Stimulated activated CD4-positive, alpha-beta T cell treated with anti-CD3 and anti-CD28 coated beads, Interleukin-2, amount 100 ng/mL, for 24 hours (primary cell): ENCODE data around the gene AP1S1.
"Not testable (repeated sequence)": the region's sequence is repeated elsewhere in the genome, so short reads cannot be mapped to it uniquely, and the experiment has no call there.

Experiments
- DNase-seq, 2 donors: peaks; one replicate each; pipeline ENCODE4 v3.0.0-alpha.2; 2020

AP1S1 gene

DNA sequence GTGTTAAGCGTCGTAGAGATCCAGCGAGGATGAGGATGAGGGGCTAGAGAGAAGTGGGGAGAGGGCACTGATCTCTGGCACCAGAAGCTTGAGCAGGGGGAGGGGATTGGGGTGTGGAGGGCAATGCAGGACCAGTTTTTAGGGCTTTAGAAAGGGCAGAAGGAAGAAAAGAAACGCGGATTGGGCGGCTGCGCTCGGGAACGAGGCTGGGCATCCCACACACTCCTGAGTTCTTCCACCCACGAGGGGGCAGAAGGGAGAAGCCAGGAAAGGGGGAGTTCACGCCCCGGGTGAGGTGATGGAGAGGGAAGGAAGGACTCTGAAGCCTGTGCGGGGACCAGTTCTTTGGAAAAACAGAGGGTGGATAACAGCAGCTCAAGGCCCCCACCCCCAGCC is 17.2 kb downstream of the AP1S1 start:
- no peak for DNase-seq

DNA sequence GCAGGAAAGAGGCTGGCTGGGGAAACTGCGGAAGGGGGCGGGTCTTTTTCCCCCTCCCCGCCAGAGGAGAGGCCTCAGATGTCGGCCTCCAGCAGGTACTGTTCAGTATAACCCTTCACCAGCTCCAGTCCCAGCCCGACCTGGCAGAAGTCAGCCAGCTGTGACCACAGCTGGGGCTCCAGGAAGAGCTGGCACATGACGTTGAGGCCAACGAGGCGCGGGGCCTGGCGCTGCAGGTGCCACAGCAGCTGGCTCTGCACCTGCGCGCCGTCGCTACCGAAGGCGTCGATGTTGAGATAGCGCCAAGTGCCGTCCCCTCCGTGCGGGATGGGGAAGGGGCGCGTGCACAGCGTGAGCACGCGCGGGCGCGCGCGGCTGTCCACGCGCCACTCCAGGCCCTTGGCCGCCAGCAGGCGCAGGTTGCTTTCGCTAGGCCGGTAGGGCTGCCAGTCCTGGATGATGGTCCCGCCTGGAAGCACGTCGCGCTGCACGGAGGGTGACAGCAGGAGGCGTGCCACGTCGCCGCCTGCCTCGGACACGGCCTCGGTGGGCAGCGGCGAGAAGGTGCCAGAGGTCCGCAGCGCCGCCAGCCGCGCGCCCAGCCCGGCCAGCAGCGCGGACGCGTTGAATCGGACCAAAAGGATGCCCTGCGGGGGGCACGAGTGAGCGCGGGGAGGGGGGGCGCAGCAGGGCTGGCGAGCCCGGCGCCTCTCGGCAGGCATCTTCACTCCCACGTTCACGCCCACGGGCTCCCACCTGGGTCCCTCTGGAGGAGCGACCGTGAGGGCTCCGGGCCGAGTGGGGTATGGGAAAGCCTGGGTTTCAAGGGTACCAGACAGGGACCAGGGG is 18.0 kb downstream of the AP1S1 start:
- no peak for DNase-seq

DNA sequence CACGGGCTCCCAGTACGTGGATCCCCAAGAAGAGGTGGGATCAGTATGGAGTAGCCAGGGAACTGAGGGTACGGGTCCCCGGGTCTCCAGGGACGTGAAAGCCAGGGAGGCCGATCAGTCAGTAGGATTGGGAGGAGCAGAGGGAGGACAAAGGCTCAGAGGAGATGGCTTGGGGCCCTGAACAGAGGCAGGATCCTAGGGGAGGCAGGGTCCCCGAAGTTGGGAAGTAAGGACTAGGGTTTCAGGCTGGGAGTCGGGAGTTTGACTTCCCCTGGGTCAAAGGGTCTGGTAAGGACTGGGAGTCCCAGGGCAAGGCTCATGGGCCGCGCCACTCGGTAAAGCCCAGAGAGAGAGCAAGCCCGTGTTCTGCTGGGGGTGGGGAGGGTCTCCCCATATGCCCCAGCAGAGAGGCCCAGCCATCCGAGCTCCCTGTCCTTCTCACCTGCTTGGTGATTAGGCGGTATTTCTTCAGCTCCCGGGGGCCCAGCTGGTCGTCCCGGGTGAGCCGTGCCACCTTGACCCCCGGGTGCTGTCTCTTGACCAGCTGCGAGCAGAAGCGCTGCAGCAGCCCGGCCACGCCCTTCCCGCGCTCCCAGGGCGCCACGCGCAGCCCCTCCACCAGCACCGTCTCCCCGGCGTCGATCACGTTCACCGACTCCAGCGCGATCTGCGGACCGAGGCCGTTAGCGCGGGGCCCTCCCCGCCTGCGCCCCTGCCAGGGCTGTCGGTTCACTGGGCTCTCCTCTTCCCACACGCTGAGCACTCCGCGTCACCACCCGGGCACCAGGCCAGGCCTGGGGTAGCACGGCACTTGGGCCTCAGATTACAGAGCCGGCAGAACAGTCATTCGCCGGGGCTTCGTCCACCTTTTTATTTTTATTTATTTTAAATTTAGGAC is 18.8 kb downstream of the AP1S1 start:
- peak in 1 of 2 donors; percentile 41 for DNase-seq

DNA sequence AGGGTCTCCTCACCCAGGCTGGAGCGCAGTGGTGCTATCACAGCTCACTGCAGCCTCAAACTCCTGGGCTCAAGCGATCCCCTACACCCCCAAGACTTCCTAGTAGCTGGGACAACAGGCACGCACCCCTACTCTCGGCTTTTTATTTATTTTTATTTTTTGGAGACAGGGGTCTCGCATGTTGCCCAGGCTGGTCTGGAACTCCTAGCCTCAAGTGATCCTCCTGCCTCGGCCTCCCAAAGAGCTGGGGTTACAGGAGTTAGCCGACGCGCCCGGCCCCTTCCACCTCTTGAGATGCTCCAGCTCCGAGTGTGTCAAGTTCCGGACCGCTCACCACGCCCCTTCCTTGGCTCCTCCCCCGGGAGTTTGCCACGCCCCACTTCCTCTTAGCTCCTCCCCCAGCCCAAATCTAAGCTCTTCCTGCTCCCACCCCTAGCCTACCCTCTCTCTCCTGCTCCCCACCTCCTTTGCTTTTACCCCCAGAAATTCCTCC is 19.5 kb downstream of the AP1S1 start:
- peak; percentile 69 to 76 for DNase-seq

DNA sequence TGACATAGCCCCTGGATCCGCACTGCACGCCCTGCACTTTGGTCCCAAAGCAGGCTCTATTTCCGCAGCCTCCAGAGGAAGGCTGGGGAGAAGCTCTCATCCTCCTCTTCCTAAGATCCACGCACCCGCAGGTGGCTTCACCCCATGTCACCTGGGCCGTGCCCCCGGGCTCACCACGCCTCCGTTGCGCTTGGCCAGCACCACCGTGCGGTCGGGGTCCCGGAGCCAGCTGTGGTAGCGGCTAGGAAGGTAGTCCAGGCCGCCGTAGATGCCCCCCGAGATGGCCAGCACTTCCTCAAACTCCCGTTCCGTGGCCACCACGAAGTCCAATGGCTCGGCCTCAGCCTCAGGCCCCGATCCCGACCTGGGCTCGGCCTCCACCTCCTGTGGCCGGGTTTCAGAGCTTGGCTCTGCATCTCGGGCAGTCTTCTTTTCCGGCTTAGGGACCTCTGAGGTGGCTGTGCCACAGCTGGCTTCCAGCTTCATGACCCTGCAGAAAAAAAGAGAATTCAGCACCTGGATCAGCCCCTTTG is 20.1 kb downstream of the AP1S1 start:
- no peak for DNase-seq

DNA sequence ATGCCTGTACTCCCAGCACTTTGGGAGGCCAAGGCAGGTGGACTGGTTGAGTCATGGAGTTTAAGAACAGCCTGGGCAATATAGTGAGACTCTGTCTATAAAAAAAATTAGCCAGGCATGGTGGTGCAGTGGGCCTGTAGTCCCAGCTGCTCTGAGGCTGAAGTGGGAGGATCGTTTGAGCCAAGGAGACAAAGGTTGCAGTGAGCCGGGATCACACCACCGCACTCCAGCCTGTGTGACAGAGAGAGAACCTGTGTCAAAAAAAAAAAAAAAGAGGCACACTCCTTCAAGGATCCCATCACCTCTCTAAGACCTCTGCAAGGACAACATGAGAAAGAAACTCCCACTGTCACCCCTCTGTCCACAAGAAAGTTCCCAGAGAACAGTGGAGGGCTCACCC is 21.4 kb downstream of the AP1S1 start:
- DNase-seq, result no peak

DNA sequence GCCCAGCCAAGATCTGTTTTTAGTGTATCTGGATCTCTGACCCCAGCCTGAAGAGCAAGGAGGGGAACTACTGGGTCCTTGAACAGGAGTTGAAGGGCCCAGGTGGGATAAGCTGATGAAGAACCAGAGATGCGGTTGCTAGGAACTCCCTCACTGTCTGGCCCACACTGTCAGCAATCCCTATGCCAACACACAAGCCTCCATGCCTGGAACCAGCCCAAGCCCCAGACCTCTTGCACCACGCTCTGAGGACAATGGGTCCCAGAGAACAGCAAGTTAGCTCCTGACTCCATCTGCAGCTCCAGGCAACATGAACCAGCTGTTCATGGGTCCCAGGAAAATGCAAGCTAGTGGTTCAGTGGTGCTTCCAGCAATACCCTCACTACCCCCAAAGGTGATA is 23.4 kb downstream of the AP1S1 start:
- no peak for DNase-seq

DNA sequence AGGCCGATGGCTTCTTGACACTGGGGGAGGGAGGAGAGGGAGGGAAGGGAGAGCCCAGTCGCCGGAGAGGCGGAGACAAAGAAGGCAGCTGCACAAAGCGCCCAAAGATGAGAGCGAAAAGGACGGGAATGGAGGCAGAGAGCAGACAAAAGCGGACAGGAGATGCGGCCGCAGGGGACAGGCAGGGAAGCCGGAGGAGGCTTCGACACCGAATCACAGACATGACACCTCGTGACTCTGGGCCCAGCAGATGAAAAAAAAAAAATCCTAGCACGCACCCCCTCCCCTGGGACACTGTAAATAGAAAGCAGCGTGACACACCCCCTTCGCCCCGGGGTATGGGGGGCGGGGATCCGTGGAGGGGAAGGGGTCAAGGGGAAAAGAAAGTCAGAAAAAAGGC is 24.8 kb downstream of the AP1S1 start:
- no peak for DNase-seq

DNA sequence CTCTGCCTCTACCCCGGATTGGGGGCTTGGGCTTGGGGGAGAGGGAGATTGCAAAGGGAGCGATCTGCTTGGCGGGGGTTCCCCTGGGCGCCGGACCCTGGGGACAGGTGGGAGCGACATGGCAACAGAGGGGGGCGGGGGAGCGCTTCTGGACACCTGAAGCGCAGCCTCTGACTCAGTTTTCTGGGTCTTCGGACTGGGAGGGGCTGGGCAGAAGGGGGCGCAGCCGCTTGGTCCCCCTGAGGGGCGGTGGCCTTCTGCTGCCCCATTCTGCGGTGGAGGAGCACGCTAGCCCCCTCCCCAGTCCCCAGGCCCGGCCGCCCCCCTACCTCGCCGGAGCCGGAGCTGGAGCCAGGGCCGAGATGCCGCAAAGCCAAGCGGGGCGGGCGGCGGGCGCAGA is 25.4 kb downstream of the AP1S1 start:
- DNase-seq, result no peak

DNA sequence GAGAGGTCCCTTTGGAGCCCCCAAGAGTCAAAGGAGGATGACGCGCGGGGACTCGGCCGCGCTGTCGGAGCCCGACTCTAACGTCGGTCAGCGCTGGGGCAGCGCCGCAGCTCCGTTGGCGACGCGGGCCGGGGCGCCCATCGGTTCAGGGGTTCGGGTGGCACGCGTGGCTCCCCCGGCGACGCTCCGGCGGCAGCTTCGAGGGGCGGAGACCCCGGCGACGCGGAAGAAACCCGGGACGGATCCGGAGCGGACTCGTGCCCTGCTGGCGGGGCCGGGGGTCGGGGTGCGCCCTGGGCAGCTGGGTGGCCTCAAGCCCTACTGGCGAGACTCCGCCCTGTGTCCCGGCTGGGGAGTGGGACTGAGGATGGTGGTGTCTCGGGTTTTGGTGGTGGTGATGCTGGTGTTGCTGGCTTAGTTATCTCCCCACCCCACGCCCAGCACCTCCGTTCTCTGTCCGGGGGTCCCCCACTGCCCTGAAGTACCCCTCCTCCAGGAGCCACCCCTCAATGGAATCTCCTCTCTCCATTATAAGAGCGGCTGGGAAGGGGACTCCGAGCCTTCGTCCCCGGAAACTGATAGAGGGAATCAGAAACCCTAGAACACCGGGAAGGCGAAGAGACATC is 26.0 kb downstream of the AP1S1 start, which contains the start of gene NAT16:
NAT16 (minus strand) TSS at position 164 of the 626 bp plus-strand sequence. CDS start 5,486 bp downstream, outside the sequence.
- no peak for DNase-seq

DNA sequence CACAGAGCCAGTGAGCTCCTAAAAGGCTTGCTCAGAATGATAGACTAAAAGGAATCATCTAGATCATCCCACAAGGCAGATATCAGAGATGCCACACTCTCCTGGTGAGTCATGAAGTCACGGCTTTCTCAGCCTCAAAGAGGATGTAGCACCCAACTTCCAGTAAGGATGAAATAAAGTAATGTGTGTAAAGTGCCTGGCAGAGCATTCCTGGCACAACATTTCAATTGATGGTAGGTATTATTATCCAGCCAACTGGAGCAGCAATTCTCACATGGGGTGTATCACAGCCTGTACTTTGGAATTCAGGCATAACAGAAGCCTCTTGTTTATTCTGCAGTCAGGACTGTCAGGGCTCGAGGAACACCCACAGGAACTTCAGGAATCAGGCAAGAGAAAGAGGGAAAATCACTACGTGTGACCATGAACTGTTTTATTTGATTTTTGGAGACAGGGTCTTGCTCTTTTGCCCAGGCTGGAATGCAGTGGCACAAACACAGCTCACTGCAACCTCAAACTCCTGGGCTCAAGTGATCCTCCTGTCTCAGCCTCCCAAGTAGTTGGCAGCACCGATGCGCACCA is 31.1 kb downstream of the AP1S1 start:
- DNase-seq, result no peak

DNA sequence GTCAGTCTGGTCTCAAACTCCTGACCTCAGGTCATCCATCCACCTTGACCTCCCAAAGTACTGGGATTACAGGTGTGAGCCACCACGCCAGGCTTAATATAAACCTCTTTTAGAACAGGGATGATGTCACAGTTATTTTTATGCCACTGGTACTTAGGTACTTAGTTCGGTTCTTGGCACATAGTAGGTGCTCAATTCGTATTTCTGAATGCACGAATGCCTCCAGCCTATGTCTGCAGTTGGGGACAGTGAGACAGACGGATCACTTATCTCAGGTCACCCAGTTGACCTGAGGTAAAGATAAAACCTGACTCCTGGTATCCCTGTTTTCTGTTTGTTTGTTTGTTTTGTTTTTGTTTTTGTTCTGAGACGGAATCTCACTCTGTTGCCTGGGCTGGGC is 31.9 kb downstream of the AP1S1 start:
- DNase-seq, result no peak

DNA sequence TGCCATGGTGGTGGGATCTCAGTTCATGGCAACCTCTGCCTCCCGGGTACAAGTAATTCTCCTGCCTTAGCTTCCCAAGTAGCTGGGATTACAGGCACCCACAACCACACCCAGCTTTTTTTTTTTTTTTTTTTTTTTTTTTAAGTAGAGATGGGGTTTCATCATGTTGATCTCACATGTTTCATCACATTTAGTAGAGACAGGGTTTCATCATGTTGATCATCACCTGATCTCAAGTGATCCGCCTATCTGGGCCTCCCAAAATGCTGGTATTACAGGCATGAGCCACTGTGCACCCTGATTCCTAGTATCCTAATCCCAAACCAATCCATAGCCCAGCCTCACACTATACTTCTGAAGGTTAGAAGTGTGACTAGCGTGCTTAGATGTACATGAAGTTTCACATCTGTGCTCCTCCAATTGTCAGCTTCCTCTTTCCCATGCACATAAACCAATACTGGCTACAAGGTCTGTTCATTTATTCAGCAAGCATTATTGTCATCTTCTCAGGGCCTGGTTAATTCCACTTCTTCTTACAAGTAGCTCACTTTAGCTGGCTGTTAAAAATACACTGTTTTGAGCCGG is 32.7 kb downstream of the AP1S1 start:
- DNase-seq, result no peak

DNA sequence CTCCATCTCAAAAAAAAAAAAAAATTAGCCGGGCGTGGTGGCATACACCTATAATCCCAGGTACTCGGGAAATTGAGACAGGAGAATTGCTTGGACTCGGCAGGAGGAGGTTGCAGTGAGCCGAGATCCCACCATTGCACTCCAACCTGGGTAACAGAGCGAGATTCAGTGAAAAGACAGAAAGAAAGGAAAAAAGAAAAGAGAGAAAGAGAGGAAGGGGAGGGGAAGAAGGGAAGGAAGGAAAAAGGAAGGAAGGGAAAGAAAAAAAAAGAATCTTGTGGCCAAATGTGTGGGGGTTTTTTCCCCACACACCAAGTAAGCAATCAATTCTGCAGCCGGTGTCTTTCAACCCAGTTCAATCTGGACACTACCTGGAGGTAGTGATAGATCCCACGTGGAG is 34.8 kb downstream of the AP1S1 start:
- DNase-seq, result no peak

DNA sequence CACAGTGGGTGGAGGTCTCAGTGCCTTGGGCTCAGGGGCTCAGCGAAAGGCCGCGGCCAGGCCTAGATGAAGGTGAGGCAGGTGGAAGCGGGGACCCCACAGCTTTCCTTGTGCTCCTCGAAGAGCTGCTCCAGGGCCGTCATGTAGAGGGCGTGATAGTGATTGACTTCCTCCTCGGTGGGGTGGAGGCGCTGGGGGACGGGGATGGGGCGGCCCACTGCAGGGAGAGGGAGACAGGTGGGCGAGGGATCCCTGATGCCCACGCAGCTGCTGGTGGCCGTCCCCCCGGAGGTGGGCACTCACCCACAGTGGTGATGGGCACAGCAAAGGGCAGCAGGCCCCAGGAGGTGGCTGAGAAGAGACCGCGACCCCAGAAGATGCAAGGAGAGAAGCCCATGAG is 41.6 kb downstream of the AP1S1 start:
- DNase-seq, result no peak

DNA sequence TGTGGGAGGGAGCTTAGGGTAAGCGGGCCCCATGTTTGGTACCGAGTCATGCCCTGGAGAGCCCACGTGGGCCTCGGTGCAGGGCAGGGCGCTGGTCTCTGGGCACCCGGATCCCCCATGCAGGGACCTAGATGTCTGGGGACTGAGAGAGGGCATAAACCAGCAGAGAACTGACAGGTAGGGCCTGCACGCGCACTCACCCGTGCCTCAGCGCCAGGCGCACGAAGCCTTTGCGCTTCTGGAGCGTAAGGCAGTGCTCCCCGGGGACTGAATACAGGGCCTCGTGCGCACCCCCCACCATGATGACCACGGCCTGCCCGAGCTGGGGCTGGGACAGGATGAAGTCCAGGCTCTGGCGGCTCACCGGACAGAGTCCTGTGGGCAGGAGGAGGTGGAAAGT is 43.7 kb downstream of the AP1S1 start:
- DNase-seq, result no peak

DNA sequence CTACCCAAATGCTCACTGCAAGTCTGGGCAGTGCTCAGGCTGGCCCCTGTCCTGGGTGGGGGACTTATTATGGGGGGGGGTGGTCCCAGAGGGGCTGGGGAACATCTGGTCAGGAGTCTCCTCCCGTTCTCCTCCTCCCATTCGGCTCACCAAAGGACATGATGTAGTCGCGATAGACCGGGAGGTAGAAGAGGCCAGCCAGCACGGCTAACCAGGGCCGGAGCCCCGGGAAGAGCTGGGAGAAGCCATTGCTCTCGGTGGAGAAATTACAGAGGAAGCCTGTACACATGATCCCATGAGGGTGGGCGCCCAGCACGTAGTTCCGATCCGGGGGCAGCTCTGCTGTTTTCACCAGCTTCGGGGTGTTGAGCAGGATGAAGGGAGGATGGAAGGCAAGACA is 44.2 kb downstream of the AP1S1 start:
- DNase-seq, result no peak

DNA sequence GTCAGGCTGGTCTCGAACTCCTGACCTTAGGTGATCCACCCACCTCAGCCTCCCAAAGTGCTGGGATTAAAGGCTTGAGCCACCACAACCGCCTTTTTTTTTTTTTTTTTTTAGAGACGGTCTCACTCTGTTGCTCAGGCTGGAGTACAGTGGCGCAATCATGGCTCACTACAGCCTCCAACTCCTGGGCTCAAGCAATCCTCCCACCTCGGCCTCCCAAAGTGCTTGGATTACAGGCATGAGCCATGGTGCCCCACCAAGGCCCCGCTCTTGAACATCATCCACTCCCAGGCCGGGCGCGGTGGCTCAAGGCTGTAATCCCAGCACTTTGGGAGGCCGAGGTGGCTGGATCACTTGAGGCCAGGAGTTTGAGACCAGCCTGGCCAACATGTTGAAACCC is 45.2 kb downstream of the AP1S1 start:
- DNase-seq, result not testable (repeated sequence)

DNA sequence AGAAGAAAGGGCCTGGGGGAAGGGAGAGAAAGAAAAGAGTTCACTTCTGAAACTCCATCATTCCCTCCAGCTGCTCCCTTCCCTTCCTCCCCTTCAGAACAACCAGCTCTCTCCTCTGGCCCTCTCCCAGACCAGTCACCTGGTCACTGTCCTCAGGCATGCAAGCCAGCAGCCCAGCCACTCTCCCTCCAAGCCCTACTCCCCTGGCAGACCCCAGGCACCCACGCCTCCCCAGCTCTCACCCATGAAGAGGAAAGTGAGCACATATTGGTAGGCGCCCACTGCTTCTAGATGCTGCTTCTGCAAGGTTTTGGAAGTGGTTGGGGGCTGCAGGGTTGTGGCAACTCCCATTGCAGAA is 46.2 kb downstream of the AP1S1 start:
- DNase-seq, result no peak

DNA sequence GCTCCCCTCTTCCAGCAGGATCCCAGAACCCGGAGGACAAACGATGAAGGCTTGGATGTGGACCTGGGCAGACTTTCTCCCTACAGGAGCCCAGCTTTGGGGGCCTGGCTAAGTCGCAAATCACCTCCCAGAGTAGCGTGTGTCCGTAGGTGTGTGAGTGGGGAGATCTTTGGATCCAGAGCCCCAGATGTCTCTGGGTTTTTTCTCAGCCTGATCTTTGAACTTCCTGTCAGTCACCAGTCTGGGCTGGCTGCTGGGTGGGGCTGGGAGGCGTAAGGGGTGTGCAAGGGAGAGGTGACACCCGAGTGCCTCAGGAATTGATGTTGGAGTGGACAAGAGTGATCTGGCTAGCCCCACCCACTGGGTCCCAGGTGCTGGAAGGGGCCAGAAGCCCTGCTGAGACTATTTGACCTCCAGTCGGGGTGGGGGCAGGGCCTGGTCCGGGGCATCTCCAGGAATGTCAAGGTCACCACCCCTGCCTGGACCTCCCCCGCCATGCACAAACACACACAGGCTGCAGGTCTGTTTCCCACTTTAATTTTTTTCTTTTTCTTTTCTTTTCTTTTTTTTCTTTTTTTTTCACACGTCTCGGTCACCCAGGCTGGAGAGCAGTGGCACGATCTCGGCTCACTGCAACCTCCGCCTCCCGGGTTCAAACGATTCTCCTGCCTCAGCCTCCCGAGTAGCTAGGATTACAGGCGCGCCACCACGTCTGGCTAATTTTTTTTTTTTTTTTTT is 46.8 kb downstream of the AP1S1 start, which contains the start of gene MOGAT3:
MOGAT3 (minus strand) TSS at position 175 of the 738 bp plus-strand sequence. CDS start 182 bp downstream, outside the sequence.
- DNase-seq, result no peak
